ENCODE measurements around the gene FNBP1L. TPM values are rescaled to one million over a fixed set of nuclear protein-coding genes. Genes with fewer than 3 reads are reported as not detected.

FNBP1L gene
- total and polyA plus RNA-seq, 2 experiments from 2014 or later, result 19.1 to 22.4 TPM

DNA sequence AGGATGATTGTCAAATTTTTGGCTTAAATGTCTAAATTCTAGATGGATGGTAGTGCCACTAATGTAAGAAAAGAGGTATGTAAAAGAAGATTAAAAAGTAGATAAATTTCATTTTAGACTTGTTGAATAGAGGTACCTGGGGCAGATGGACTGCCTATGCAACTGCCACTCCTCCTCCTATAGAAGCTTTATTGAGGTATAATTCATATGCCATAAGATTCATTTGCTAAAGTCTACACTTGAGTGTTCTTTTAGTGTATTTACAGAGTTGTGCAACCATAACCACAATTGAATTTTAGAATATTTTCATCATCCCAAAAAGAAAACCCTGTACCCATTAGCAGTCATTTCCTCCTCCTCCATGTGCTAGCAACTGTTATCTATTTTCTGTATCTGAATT, 70.6 kb downstream of the FNBP1L start:
- Histone ChIP-seq H3K9me3 (ENCODE audit: low read depth) (no peaks in the 10 kb centered on the region), H3K79me2 (ENCODE audit: insufficient read depth) (no peaks in the 10 kb centered on the region), H4K20me1 (ENCODE audit: insufficient read depth) (no peaks in the 10 kb centered on the region), H3K27ac (no peak overlapping the region), H3F3A (ENCODE audit: insufficient read depth) (peaks cover 35% of the 10 kb centered on the region), H3K9me2 (ENCODE audit: insufficient read depth) (no peaks in the 10 kb centered on the region), H3K4me3 (no peak overlapping the region), H3K4me1 (ENCODE audit: insufficient read depth) (peaks cover 19% of the 10 kb centered on the region; the same call in 1 of the 2 replicates), H3K27me3 (replicated peaks; ENCODE audit: insufficient read depth) (no peaks in the 10 kb centered on the region), H3K36me3 (ENCODE audit: low read depth) (no peaks in the 10 kb centered on the region), H3K9ac (no peak overlapping the region), H2AFZ (no peak overlapping the region), H3K4me2 (ENCODE audit: unreplicated experiment) (no peak overlapping the region)
- no peak for DNase-seq
- in situ Hi-C loops (cut with MboI), result no loop called here
- TF ChIP-seq EZH2phosphoT487 (IDR thresholded peaks at IDR 0.05; ENCODE audit: insufficient read depth, low read depth) (no peak), EZH2 (IDR thresholded peaks at IDR 0.05; ENCODE audit: insufficient read depth, poor library complexity, severe bottlenecking) (no peak)

DNA sequence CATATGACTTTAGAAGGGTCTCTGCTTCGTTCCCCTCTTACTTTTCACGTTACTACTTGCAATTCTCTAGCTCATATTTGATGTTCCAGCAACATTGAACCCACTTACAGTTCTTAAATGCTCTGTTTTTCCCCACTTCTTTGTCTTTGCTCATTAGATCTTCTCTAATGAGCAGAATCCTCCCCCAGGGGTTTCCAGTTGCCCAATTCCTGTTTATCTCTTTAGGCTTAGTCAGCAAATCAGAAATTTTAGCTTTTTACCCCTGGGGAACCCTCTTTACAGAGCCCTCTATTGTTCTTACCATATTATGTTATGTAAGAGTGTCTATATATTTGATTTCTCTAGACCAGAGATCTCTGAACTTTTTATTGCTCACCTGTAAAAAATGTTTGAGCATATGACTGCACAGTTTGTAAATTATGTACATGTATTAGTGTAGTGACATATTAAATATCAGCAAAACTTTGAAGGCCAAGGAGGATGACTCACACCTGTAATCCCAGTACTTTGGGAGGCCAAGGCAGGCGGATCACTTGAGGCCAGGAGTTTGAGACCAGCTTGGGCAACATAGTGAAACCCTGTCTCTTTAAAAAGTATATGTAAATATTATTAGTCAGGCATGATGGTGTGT, 71.4 kb downstream of the FNBP1L start:
- Histone ChIP-seq H3K27ac (no peak overlapping the region), H3K9me2 (ENCODE audit: insufficient read depth) (no peaks in the 10 kb centered on the region), H3K4me2 (ENCODE audit: unreplicated experiment) (no peak overlapping the region), H3F3A (ENCODE audit: insufficient read depth) (peaks cover 35% of the 10 kb centered on the region), H3K9me3 (ENCODE audit: low read depth) (no peaks in the 10 kb centered on the region), H3K79me2 (ENCODE audit: insufficient read depth) (no peaks in the 10 kb centered on the region), H3K4me1 (ENCODE audit: insufficient read depth) (peaks cover 19% of the 10 kb centered on the region; the same call in 1 of the 2 replicates), H3K4me3 (no peak overlapping the region), H3K9ac (no peak overlapping the region), H3K27me3 (replicated peaks; ENCODE audit: insufficient read depth) (no peaks in the 10 kb centered on the region), H3K36me3 (ENCODE audit: low read depth) (no peaks in the 10 kb centered on the region), H4K20me1 (ENCODE audit: insufficient read depth) (no peaks in the 10 kb centered on the region), H2AFZ (no peak overlapping the region)
- TF ChIP-seq EZH2phosphoT487 (IDR thresholded peaks at IDR 0.05; ENCODE audit: insufficient read depth, low read depth) (no peak), EZH2 (IDR thresholded peaks at IDR 0.05; ENCODE audit: insufficient read depth, poor library complexity, severe bottlenecking) (no peak)
- peak; percentile 41 for DNase-seq
- 75 to 90% methylated on average over 3 of the region's 3 CpGs for WGBS, 2 experiments (ENCODE audit: low coverage in 1 of 2, low lambda C conversion rate in 2 of 2, missing lambda C conversion rate in 2 of 2)
- in situ Hi-C loops (cut with MboI), result no loop called here

DNA sequence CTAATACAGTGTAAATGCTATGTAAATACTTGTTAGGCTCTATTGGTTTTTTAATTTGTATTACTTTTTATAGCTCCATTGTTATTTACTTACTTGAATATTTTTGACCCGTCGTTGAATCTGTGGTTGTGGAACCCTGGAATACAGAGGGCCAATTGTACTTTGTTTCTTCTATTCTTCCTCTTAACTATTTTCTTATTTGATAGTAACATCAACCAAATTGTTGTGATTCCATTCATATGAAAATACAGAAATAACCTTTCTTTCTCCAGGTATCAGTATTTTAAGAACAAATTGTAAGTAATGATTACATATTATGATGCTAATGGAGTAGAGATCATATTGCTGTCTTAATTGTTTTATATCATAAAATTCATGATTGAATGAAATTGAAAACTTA, 73.7 kb downstream of the FNBP1L start:
- no peak overlapping the region for H2AFZ ChIP-seq
- H3K4me3 ChIP-seq, result no peak overlapping the region
- peaks cover 23% of the 10 kb centered on the region; the same call in 1 of the 2 replicates for H3K4me1 ChIP-seq (ENCODE audit: insufficient read depth)
- no peak for DNase-seq
- no peak for TF ChIP-seq EZH2phosphoT487 (IDR thresholded peaks at IDR 0.05; ENCODE audit: insufficient read depth, low read depth)
- no peak for TF ChIP-seq EZH2 (IDR thresholded peaks at IDR 0.05; ENCODE audit: insufficient read depth, poor library complexity, severe bottlenecking)
- peaks cover 34% of the 10 kb centered on the region for H3F3A ChIP-seq (ENCODE audit: insufficient read depth)
- 96 to 98% methylated on average over 2 of the region's 2 CpGs for WGBS, 2 experiments (ENCODE audit: low coverage in 1 of 2, low lambda C conversion rate in 2 of 2, missing lambda C conversion rate in 2 of 2)
- H3K27ac ChIP-seq, result no peak overlapping the region
- H3K9me3 ChIP-seq (ENCODE audit: low read depth), result no peaks in the 10 kb centered on the region
- no peaks in the 10 kb centered on the region for H4K20me1 ChIP-seq (ENCODE audit: insufficient read depth)
- no peak overlapping the region for H3K4me2 ChIP-seq (ENCODE audit: unreplicated experiment)
- no peak overlapping the region for H3K9ac ChIP-seq
- H3K79me2 ChIP-seq (ENCODE audit: insufficient read depth), result no peaks in the 10 kb centered on the region
- H3K9me2 ChIP-seq (ENCODE audit: insufficient read depth), result no peaks in the 10 kb centered on the region
- H3K27me3 ChIP-seq (replicated peaks; ENCODE audit: insufficient read depth), result no peaks in the 10 kb centered on the region
- no peaks in the 10 kb centered on the region for H3K36me3 ChIP-seq (ENCODE audit: low read depth)
- in situ Hi-C loops (cut with MboI), result no loop called here

DNA sequence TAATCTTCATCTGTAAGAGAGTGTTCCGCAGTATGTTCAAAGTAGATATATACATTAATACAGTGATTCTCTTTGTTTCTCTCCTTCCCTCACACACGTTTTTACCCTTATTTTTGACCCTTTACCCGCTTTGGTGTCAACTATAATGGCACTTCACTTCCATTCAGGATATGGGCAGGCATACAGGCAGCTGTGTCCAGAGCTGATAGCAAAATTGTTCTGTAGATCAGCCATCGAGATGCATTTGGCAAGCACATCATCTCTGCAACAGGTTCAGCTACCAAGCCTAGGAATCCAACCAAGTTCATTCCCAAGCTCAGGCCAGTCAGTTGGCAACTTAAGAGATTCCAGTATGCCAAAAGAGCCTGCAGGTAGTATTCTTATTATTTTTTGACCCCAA, 74.8 kb downstream of the FNBP1L start:
- H3K27me3 ChIP-seq (replicated peaks; ENCODE audit: insufficient read depth), result no peaks in the 10 kb centered on the region
- TF ChIP-seq EZH2 (IDR thresholded peaks at IDR 0.05; ENCODE audit: insufficient read depth, poor library complexity, severe bottlenecking), result no peak
- no peak for TF ChIP-seq EZH2phosphoT487 (IDR thresholded peaks at IDR 0.05; ENCODE audit: insufficient read depth, low read depth)
- in situ Hi-C loops (cut with MboI), result no loop called here
- no peak overlapping the region for H3K9ac ChIP-seq
- no peaks in the 10 kb centered on the region for H3K9me3 ChIP-seq (ENCODE audit: low read depth)
- no peaks in the 10 kb centered on the region for H3K36me3 ChIP-seq (ENCODE audit: low read depth)
- 77 to 84% methylated on average over 4 of the region's 4 CpGs for WGBS, 2 experiments (ENCODE audit: low coverage in 1 of 2, low lambda C conversion rate in 2 of 2, missing lambda C conversion rate in 2 of 2)
- H3K9me2 ChIP-seq (ENCODE audit: insufficient read depth), result no peaks in the 10 kb centered on the region
- H3K4me1 ChIP-seq (ENCODE audit: insufficient read depth), result peaks cover 23% of the 10 kb centered on the region; the same call in 1 of the 2 replicates
- H3K4me2 ChIP-seq (ENCODE audit: unreplicated experiment), result no peak overlapping the region
- no peak overlapping the region for H3K27ac ChIP-seq
- H3K4me3 ChIP-seq, result no peak overlapping the region
- DNase-seq, result no peak
- no peaks in the 10 kb centered on the region for H3K79me2 ChIP-seq (ENCODE audit: insufficient read depth)
- no peaks in the 10 kb centered on the region for H4K20me1 ChIP-seq (ENCODE audit: insufficient read depth)
- H3F3A ChIP-seq (ENCODE audit: insufficient read depth), result peaks cover 25% of the 10 kb centered on the region
- H2AFZ ChIP-seq, result no peak overlapping the region

Data from GM23248 (cell line).